HG02610 (cell line): Measurements from ENCODE around the gene ANKRD50.

ENCODE experiments used
- ATAC-seq: cut with Tn5 transposase; IDR thresholded peaks from one replicate; pipeline ENCODE4 v1.9.1; 2021; ENCODE audit warnings: mild to moderate bottlenecking, moderate library complexity; ENCODE audit not compliant: unreplicated experiment

Gene ANKRD50, protein sequence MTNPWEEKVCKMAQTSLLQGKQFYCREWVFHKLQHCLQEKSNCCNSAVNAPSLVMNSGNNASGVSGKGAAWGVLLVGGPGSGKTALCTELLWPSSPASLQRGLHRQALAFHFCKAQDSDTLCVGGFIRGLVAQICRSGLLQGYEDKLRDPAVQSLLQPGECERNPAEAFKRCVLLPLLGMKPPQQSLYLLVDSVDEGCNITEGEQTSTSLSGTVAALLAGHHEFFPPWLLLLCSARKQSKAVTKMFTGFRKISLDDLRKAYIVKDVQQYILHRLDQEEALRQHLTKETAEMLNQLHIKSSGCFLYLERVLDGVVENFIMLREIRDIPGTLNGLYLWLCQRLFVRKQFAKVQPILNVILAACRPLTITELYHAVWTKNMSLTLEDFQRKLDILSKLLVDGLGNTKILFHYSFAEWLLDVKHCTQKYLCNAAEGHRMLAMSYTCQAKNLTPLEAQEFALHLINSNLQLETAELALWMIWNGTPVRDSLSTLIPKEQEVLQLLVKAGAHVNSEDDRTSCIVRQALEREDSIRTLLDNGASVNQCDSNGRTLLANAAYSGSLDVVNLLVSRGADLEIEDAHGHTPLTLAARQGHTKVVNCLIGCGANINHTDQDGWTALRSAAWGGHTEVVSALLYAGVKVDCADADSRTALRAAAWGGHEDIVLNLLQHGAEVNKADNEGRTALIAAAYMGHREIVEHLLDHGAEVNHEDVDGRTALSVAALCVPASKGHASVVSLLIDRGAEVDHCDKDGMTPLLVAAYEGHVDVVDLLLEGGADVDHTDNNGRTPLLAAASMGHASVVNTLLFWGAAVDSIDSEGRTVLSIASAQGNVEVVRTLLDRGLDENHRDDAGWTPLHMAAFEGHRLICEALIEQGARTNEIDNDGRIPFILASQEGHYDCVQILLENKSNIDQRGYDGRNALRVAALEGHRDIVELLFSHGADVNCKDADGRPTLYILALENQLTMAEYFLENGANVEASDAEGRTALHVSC (N-terminal part only)

DNA sequence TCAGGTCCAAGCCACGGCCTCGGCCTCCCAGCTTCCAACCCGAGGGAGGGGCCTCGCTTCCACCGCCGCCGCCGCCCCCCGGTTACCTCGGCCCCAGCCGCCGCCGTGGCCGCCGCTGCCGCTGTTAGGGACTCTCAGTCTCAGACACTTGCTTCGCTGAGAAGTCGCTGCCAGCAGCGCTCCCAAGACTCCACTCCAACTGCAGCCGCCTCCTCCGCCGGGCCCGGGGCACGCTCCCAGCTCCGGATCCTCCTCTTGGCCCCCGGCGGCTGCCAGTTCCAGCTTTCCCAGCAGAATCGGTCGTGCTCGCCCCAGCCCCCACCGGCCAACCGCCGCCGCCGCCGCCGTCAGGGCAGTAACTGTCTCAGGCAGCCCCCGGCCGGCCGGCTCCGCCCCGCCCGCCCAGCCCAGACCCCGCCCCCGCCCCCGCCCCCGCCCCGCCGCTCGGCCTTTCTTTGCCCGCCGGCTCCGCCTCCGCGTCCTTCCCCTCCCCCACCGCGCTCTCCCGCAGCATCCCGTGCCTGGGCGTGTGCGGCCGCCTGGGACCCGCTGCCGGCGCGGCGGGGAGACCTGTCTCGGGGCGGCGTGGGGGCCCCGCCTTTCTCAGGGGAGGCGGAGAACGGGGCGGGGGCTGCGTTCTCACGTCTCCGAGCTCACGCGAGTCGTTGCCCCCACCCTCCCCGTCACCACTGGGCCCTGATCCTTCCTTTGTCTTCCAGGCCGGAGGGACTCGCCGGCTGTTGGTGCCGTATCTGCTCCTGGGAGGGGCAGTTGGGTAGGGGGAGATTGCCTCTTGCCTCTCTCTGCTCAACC lies at the start of gene ANKRD50:
Gene ANKRD50, minus strand, starts transcription at position 361 of the 813 bp plus-strand sequence. CDS start 2,221 bp downstream, outside the sequence.
- ATAC-seq = peak; percentile 80

DNA sequence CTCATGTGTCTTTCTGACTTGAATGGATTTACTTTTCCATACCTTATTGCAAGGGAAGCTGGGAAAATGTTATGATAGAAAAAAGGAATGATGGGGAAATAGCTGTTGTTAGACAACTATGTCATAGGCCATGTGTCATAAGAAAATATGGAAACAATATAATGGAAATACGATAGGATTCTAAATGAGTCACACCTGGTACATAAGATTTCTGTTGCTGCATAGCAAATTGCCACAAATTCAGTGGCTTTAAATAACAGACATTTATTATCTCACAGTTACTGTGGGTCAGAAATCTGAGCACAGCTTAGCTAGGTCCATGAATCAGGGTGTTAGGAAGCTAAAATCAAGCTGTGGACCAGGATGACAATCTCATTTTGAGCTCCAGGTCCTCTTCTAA lies 44.6 kb upstream of the ANKRD50 start:
- ATAC-seq = no peak

DNA sequence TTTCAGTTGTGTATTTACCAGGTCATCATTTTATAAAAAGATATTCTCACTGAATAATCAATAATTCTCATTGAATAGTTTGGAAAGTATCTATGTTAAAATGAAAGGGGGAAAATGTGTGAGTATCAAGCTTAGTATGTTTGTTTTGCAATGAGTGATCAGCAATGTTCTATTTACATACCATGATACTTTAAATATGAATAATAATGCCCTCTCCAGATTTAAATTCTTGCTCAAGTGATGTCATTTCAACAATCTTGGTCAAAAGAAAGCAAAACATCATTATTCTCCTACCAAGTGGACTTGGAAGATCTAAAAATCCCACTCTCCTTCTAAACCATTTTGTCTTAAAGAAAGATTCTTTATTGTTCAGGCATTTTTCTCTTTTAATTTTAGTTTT lies 42.1 kb upstream of the ANKRD50 start:
- no peak for ATAC-seq

DNA sequence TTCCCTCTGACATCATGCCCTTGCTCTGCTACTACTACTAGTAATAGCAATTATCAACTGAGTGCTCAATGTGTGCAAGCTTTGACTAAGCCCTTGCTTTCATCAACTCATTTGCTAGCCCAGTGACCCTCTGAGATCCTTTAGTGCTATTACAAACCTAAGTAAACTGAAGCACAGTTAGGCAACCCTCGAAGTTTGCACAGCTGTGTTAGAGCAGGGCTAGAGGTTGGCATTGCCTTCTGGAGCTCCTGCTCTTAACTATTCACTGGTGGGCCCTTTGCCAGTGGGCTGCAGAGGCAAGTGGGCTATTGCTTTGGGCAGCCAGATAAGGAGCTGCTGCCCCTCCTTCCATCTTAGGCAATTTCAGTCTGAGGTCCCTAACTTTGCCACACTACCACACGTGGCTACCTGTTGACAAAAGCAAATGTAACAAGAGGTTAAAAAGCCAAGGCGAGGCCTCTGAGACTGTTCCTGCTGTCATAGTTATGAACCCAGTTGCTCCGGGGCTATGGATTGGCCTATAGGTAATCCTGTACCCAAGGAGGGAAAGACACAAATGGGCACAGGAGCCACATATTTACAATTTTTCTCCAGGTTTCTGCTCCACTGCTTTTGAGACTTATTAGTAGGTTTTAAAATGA lies 41.5 kb upstream of the ANKRD50 start:
- no peak for ATAC-seq

DNA sequence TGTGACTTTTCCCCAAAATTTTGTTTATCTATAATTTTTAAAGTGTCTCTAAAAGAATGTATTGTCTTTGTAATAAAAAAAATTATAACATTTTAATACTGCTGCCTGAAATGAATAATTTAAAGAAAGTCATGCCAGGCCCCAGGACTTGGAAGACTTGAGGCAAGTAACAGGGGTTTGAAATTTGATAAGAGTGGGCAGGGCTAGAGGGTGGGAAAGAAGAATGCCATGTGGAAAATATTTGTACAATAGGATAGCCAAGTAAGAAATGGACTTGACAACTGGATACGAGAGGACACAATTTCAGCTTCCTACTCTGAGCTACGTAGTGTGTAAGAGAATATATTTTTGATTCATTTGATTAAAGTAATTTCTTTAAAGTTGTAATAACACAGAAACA lies 36.9 kb upstream of the ANKRD50 start:
- no peak for ATAC-seq

DNA sequence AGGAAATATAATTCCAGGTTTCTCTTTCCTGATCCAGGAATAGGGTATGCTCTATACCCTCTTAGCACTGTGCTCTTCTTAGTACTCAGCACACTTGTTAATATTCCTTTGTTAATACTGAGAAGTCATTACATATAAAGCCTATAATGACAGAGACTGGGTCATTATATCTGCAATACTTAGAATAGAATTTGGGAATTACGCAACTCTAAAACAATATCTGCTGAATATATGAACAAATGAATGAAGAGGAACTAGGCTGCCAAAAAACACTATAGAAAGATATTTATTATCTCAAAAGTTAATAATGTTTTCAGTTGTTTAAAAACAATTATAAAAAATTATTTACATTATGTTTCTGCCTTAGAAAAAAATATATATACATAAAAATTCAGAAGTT lies 36.4 kb upstream of the ANKRD50 start:
- no peak for ATAC-seq

DNA sequence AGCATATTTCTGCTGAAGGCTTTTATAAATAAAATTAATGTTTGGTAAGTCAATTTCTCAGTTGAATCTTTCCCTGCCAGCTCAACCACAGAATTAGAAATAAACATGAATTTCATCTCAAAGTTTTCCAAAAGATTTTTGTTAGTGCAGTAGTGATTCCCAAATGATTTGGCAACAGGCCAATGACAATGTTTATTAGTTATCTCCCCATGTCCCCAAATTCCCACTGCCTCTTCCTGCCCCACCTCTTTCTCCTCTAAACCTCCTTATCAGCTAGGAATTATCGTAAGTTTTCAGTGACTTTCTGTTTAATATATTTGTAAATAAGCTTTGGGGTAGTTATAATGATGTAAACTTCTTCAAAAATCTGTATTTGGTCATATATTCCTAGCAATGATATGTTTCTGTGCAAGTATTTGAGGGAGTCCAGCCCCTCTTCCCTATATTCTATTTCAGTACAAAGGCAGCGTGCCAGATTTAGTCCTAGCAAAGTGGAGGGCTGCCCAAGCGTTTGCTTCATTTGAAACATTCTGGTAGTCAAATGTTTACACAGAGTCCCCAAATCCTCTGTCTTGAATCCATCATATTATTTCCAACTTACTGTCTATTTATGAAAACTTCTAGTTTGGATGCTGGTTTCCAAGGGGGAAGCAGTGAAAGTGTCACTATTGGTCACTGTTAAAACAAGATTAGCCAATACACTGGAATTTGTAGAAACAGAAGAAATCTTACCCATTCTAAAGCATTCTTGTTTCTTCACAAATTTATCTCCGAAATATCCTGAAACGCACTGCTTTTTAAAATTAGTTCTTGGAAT lies 33.7 kb upstream of the ANKRD50 start:
- ATAC-seq = no peak

DNA sequence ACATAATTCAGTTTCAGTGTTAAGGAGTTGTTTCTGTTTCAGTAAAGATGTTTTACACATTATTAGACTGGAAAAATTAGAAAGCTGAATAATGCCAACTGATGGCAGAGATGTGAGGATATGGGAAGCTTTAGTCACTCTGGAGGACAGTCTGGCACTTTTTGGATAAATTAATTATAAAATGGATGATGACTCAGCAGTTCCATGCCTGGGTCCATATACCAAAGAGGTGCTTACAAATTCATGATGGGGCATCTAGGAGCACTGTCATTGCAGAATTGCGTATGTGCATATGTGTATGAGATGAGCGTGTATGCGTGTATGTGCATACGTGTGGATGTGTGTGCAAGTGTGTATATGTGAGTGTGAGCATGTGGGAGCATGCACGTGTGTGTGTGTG lies 31.2 kb upstream of the ANKRD50 start:
- ATAC-seq = no peak

DNA sequence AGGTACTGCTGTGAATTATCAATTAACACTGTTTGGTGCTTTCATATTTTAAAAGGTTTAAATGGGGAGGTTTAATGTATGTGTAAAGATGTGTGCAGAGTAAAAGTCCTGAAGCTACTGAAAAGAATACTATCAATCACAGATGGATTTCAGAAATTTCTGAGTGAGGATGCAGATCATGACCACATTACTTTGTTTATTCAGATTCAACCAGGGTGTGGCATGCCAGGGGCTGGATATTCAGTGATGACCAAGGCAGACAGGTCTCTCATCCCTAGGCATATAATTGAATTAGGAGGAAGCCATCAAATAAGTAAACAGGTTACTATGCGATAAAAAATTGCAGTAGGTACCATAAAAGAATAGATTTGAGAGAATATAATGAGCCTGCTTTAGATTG lies 28.0 kb upstream of the ANKRD50 start:
- no peak for ATAC-seq

DNA sequence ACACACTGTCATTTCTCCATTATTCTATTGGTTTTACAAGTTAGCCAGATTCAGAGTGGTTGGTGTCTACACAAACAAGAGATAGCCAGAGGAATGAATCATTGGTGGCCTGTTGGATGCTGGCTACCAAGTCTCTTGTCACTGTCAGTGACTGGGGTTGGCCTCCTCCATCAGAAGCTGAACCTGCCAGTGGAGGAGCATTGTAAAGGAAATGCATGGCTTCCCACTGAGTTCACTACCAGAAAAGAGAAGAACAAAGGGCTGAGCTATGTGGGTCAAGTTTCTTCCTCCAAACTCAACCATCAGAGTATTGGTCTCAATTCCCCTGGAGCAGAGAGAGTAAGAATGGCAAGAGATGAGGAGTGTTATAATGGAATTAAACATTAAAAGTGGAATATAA lies 26.5 kb upstream of the ANKRD50 start:
- no peak for ATAC-seq

DNA sequence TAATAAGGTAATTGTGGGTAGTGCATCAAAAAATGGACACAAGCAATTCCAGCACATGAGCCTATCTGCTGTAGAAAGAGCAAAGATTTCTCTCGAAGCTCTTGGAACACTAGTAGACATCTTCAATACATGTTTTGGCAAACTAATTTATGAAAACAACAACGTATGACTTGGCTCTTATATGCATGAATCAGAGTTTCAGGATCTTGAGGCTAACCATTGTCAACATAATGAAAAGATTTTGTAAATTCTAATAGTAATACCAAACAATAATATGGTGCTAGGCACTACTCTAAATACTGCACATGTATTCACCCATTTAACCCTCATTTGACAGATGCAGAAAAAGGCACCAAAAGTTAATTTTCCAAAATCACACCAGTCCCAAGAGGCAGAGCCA lies 25.1 kb upstream of the ANKRD50 start:
- ATAC-seq = no peak

DNA sequence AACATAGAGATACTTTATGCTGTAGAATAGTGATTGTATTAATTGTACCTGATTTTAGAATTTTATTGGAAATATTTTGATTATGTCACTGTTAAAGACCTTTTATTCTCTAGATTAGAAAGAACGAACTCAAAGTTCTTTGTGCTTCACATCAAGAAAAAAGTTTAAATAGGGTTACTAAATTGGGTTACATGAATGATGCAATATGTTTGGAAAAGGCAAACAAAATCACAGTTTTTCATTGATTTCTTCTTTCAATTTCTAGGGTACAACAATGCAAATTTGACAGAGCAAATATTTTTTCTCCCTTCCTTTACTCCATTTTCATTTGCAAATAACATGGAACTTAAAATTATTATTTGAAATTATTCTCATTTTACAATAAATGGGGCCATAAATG lies 24.0 kb upstream of the ANKRD50 start:
- no peak for ATAC-seq

DNA sequence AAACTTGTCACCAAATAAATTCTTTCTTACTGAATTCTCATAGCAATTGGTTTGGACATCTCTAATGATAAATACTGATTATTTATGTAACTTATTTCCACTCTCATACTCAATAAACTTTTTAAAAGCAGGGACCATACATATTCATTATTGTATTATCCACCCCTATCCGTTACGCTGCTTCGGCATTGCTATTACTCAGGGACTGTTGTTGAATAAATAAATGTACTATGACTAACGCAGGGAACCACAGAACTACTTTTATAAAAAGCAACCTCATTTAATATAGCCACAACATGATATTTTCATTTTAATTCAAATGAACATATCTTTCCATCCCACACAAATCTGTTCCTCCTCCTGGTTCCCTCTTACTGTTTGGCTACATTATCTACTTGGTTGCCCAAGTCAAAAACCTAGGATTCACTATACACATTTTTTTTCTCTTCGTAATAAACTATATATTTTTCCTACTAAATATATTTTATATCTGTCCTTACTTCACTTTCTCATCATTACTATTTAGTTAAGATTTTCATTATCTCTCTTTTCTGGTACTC lies 14.9 kb upstream of the ANKRD50 start:
- no peak for ATAC-seq

DNA sequence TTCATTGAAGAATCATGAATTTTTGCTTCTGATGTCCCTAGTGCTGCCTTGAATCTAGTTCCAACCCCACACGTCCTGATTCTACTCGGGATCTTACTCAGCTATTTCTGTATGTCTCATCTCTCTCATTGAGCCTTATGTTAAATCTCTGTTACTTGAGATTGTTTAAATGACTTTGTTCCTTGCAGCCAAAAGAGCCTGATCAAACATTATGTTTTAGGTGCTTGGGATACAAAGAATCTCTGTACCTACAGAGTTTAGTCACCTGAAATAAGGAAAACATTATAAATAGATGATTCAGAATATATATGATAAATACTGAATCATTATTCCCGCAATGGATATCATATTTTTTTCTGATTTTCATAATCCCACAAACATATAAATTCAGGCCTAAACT lies 13.7 kb upstream of the ANKRD50 start:
- ATAC-seq = no peak

DNA sequence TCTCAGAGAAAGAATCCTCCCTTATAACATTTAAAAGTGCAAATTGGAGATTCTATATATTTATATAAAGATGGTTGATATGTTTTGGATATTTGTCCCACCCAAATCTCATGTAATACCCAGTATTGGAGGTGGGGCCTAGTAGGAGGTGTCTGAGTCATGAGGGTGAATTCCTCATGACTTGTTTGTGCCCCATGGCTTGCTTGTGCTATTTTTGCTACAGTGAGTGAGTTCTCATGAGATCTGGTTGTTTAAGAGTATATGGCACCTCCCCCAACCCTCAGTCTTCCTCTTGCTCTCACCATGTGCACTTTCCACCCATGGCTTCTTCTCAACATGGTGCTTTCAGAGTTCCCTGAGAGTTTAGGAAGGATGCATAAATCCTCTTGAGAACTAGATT lies 9.5 kb upstream of the ANKRD50 start:
- ATAC-seq = no peak

DNA sequence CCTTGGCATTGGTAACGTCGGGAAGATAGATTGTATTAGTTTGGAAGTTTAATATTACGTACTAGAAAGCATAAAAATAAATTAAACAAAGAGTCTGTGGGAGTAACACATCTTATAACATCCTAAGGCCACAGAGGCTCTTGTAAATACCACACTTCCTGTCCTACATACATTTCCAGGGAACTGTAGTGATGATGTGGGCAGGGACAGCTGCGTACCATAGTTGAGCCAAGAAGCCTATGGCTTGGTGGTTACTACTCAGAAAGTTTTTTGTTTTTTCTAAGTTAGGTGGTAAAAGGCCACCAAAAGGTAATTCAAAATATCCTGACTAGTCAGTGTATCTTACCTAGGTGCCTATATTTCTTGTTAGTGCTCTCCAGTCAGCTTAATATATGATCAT lies 4.6 kb upstream of the ANKRD50 start:
- ATAC-seq = no peak

DNA sequence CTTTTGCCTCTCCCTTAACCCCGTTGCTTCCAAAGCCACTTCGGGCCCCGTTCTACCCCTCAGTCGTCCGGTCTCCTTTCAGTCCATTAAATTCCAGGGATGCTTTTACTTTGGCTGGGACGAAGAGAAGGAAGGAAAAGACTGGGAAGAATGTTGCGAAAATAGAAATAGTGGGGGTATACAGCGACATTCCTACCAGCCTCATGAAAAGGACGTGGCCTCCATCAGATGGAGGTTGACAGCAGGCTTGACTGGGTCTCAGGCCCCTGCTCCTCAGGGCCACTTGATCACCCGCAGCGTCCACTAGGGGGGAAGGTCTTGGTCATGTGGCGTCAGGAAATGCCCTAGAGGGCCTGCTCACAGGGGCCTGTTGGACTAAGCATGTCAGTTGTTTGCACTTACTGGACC lies 657 bp upstream of the ANKRD50 start:
- ATAC-seq = peak; percentile 32

DNA sequence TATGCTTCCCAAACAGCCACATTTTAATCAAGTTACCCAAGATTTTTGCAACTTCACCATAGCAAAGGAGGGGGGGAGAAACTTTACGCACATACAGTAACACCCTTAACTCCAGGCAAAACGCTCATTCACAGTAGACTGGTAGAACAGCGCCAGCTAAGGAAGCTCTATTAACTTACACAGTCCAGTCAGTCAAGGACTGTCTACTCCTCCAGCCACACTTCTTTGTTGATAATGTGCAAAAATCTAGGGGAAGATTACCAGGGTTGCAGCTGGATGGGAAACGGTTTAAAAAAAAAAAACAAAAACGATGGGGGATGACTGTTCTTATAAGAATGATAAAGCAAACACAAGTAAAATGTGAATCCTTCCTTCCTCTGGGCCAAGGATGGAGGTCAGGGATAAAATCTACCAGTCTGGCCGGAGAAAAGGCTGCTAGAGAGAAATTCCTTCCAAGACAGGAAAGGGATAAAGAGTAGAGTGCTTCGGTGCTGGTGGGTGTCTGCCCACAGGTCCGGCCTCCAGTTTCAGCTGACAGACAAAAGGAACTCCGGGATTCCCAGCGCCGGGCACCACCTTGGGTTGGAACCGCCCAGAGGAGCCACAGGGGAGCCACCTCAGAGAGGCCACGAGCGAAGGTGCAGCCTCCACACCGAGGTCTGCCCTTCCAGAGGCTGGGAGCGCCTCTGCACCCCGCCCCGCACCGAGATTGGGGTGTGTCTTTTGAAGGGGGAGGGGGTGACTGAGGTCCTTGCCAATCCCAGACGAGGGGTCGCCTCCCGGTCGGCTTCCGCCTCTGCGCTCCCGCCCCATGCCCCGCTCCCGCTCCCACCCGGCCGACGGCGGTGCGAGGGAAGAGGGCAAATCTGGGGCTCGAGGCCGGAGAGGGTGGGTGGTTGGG lies 811 bp downstream of the ANKRD50 start:
- peak; percentile 31 for ATAC-seq
